A549 (cell line): Measurements from ENCODE around the gene TREH.

Experiments
- CTCF ChIP-seq: fragments of >200 bp; sonication (Bioruptor Twin); formaldehyde crosslinking; IDR thresholded peaks from 3 replicates; pipeline ENCODE4 v1.5.1; 2016
- HDAC2 ChIP-seq: fragments of 200-600 bp; sonication (generic); IDR thresholded peaks from 2 replicates; pipeline ENCODE4 v1.6.1; 2016
- JUN ChIP-seq, 2 experiments: fragments of >200 bp; sonication (Bioruptor Twin); formaldehyde crosslinking; IDR thresholded peaks; 2 replicates in 1 of 2; 3 replicates in 1 of 2; pipeline ENCODE4 v1.6.1; 2016 to 2017
- MAZ ChIP-seq: fragments of 150-350 bp; IDR thresholded peaks from 2 replicates; pipeline ENCODE4 v1.6.1; 2014; ENCODE audit warnings: antibody characterized with exemption, low read depth, low read length, borderline replicate concordance
- MYC ChIP-seq: IDR thresholded peaks from 2 replicates; pipeline ENCODE4 v1.6.1; 2012; ENCODE audit warnings: mild to moderate bottlenecking, inconsistent platforms, low read length, improper control_type of control experiment, borderline replicate concordance
- NPAS2 ChIP-seq: fragments of 250-450 bp; sonication (Bioruptor Pico); IDR thresholded peaks from 2 replicates; pipeline ENCODE4 v1.8.0; 2022; ENCODE audit warnings: mild to moderate bottlenecking, moderate library complexity, borderline replicate concordance
- POLR2A ChIP-seq: IDR thresholded peaks from 2 replicates; pipeline ENCODE4 v1.6.1; 2012; ENCODE audit warnings: mild to moderate bottlenecking, low read length
- RAD21 ChIP-seq, 2 experiments: fragments of >200 bp in 1 of 2; sonication (Bioruptor Twin) in 1 of 2; formaldehyde crosslinking in 1 of 2; IDR thresholded peaks in 1 of 2; conservative IDR thresholded peaks in 1 of 2; 2 replicates in 1 of 2; 3 replicates in 1 of 2; pipeline ENCODE4 v1.6.1; 2012 to 2018; ENCODE audit warnings: inconsistent platforms in 1 of 2
- REST ChIP-seq: fragments of 200-600 bp; sonication (generic); IDR thresholded peaks from 2 replicates; pipeline ENCODE4 v1.6.1; 2016; ENCODE audit warnings: antibody characterized with exemption, mild to moderate bottlenecking, moderate library complexity
- SMC3 ChIP-seq: fragments of >200 bp; sonication (Bioruptor Twin); formaldehyde crosslinking; IDR thresholded peaks from 3 replicates; pipeline ENCODE4 v1.6.1; 2018; ENCODE audit warnings: inconsistent platforms
- ZNF302 ChIP-seq: fragments of 250-450 bp; sonication (Bioruptor Pico); IDR thresholded peaks from 2 replicates; pipeline ENCODE4 v1.9.0; 2021; ENCODE audit warnings: inconsistent platforms, mild to moderate bottlenecking, moderate library complexity

- TF ChIP-seq POLR2A: no peak
- TF ChIP-seq SMC3: peak; percentile 75
- no peak for TF ChIP-seq HDAC2
- peak; percentile 72 for TF ChIP-seq CTCF
- TF ChIP-seq REST: no peak
- no peak for TF ChIP-seq ZNF302
- TF ChIP-seq NPAS2 (CRISPR knock-in tag): no peak
- TF ChIP-seq MYC: no peak
- no peak for TF ChIP-seq JUN (IDR thresholded peaks at IDR 0.05)
- TF ChIP-seq RAD21 (conservative IDR thresholded peaks at IDR 0.05 in 1 of 2, IDR thresholded peaks at IDR 0.05 in 1 of 2): peak; percentile 67 to 77
- TF ChIP-seq MAZ: no peak
Measured at GRCh38 chr11:118659314-118659952, 20.0 kb downstream of the TREH start.
